Chondrocyte (in vitro differentiated cells): Measurements from ENCODE around the gene GSTA1. TPM values are rescaled to one million over a fixed set of nuclear protein-coding genes. Genes with fewer than 3 reads are reported as not detected.
"Not testable (repeated sequence)": the region's sequence is repeated elsewhere in the genome, so short reads cannot be mapped to it uniquely, and the experiment has no call there.

ENCODE experiments used
- DNase-seq: peaks from one replicate; pipeline ENCODE4 v3.0.0; 2021; ENCODE audit warnings: mixed read lengths, low spot score
- H3K27ac Mint-ChIP-seq: one replicate; pipeline ENCODE4 v1.8.0; 2021; ENCODE audit warnings: mild to moderate bottlenecking, moderate library complexity, mixed read lengths; ENCODE audit not compliant: unreplicated experiment
- H3K27me3 Mint-ChIP-seq: 2 replicates; pipeline ENCODE4 v1.8.0; 2021; ENCODE audit warnings: low read depth, mixed read lengths
- H3K36me3 Mint-ChIP-seq: 2 replicates; pipeline ENCODE4 v1.8.0; 2021; ENCODE audit warnings: low read depth, mixed read lengths
- H3K4me1 Mint-ChIP-seq: 2 replicates; pipeline ENCODE4 v1.8.0; 2021; ENCODE audit warnings: low read depth, mild to moderate bottlenecking, mixed read lengths
- H3K4me3 Mint-ChIP-seq: one replicate; pipeline ENCODE4 v1.8.0; 2021; ENCODE audit warnings: mild to moderate bottlenecking, moderate library complexity, mixed read lengths; ENCODE audit not compliant: unreplicated experiment
- H3K9me3 Mint-ChIP-seq: 2 replicates; pipeline ENCODE4 v1.8.0; 2021; ENCODE audit warnings: low read depth, mixed read lengths
- CTCF ChIP-seq: fragments of 200-600 bp; sonication (generic); IDR thresholded peaks from 2 replicates; pipeline ENCODE4 v1.5.0; 2021; ENCODE audit warnings: antibody characterized with exemption, mild to moderate bottlenecking, moderate library complexity
- total RNA-seq: library from RNA; stranded (reverse); gene quantifications from 3 replicates; pipeline ENCODE4 v1.2.1, GENCODE V29; 2021

The GSTA1 gene
- total RNA-seq, 1 donor from 2014 or later, result not detected

GRCh38 chr6:52752310-52752709 is 51.3 kb downstream of the GSTA1 start:
- Mint-ChIP-seq H3K4me1 (peaks cover 10% of the 10 kb centered on the region), H3K36me3 (peaks cover 3% of the 10 kb centered on the region), H3K9me3 (peaks cover 12% of the 10 kb centered on the region), H3K27me3 (peaks cover 9% of the 10 kb centered on the region), H3K27ac (no peak overlapping the region), H3K4me3 (no peak overlapping the region)
- no peak for TF ChIP-seq CTCF
- DNase-seq, result no peak

DNA sequence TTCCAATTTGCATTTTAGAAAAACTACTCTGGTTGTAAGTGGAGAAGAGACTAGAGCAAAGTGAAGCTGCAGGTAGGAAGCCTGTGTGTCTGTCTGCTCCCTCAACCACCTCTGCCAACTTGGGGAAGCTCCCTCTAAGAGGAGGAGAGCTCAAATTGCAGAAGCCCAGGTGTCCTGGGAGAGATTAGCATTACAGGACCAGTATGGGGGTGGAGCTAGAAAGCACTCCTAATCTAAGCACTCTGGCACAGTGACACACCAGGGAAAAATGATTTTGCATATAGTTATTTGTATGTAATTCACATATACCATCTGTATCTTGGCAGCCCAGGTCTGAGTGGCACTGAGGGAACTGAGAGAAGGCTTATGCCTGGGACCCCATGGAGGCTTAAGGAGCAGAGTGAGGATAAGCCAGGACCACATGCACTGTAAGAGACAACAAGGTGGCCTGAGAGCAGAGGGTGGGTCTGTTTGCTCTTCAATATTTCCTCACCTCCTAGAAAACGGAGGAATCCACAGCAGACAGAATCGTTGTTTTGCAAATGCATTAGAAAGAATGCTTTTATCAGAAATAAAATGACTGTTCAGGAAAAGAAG is 54.0 kb downstream of the GSTA1 start:
- Mint-ChIP-seq H3K36me3 (peaks cover 3% of the 10 kb centered on the region), H3K4me3 (no peak overlapping the region)

GRCh38 chr6:52747301-52747700 is 56.3 kb downstream of the GSTA1 start:
- H3K27me3 Mint-ChIP-seq, H3K4me3 Mint-ChIP-seq, DNase-seq, H3K36me3 Mint-ChIP-seq: not testable (repeated sequence)
- H3K9me3 Mint-ChIP-seq, result peaks cover 12% of the 10 kb centered on the region
- H3K4me1 Mint-ChIP-seq, result peaks cover 17% of the 10 kb centered on the region
- H3K27ac Mint-ChIP-seq, result peak overlapping the region; percentile 78

More for the DNA sequence above, 54.0 kb downstream of the GSTA1 start:
- no peak for DNase-seq
- Mint-ChIP-seq H3K4me1 (peaks cover 17% of the 10 kb centered on the region), H3K9me3 (peaks cover 12% of the 10 kb centered on the region), H3K27ac (no peak overlapping the region), H3K27me3 (no peaks in the 10 kb centered on the region)
- TF ChIP-seq CTCF, result no peak

GRCh38 chr6:52746213-52746612 is 57.4 kb downstream of the GSTA1 start:
- Mint-ChIP-seq H3K4me3 (no peak overlapping the region), H3K27ac (no peak overlapping the region), H3K27me3 (no peaks in the 10 kb centered on the region), H3K36me3 (peaks cover 3% of the 10 kb centered on the region), H3K9me3 (peaks cover 6% of the 10 kb centered on the region), H3K4me1 (peaks cover 17% of the 10 kb centered on the region)
- TF ChIP-seq CTCF, result no peak
- no peak for DNase-seq

- Mint-ChIP-seq H3K9me3 (peaks cover 5% of the 10 kb centered on the region), H3K4me3 (no peak overlapping the region), H3K27ac (no peak overlapping the region), H3K36me3 (peaks cover under 1% of the 10 kb centered on the region), H3K27me3 (no peaks in the 10 kb centered on the region), H3K4me1 (peaks cover 17% of the 10 kb centered on the region)
- DNase-seq, result no peak
- no peak for TF ChIP-seq CTCF
Observed at GRCh38 chr6:52745764-52746201, 57.8 kb downstream of the GSTA1 start.

- no peak for DNase-seq
- H3K36me3 Mint-ChIP-seq, result peaks cover 5% of the 10 kb centered on the region
- H3K9me3 Mint-ChIP-seq, result peaks cover 15% of the 10 kb centered on the region
- H3K4me1 Mint-ChIP-seq, result peaks cover 2% of the 10 kb centered on the region
- no peak overlapping the region for H3K4me3 Mint-ChIP-seq
- no peak overlapping the region for H3K27ac Mint-ChIP-seq
- no peak for TF ChIP-seq CTCF
- H3K27me3 Mint-ChIP-seq, result no peaks in the 10 kb centered on the region
Observed at GRCh38 chr6:52741872-52742271, 61.7 kb downstream of the GSTA1 start.
